Gastroesophageal sphincter (tissue), 4 donors: ENCODE measurements around the gene COLEC12. TPM values are rescaled to one million over a fixed set of nuclear protein-coding genes. Genes with fewer than 3 reads are reported as not detected.

Source experiments
- ATAC-seq: fragments of 150-250 bp; one replicate; pipeline ENCODE4 v1.9.1; 2016; ENCODE audit warnings: mild to moderate bottlenecking, moderate library complexity
- H3K27ac ChIP-seq, 4 donors: fragments of 200-600 bp; sonication (generic) in 3 of 4; 1 replicate in 3 of 4; 2 replicates in 1 of 4; pipeline ENCODE4 v1.5.1; 2016 to 2019
- H3K27me3 ChIP-seq: fragments of 200-600 bp; sonication (generic); one replicate; pipeline ENCODE4 v1.5.1; 2019
- H3K36me3 ChIP-seq, 2 donors: fragments of 200-600 bp; sonication (generic); one replicate each; pipeline ENCODE4 v1.5.1; 2019; ENCODE audit warnings: control low read depth in 1 of 2
- H3K4me1 ChIP-seq, 3 donors: fragments of 200-600 bp; sonication (generic); 1 replicate in 2 of 3; 2 replicates in 1 of 3; pipeline ENCODE4 v1.5.1; 2016 to 2019; ENCODE audit warnings: control low read depth in 2 of 3
- H3K4me3 ChIP-seq, 2 donors: fragments of 200-600 bp; sonication (generic); one replicate each; pipeline ENCODE4 v1.5.1; 2019; ENCODE audit warnings: mild to moderate bottlenecking in 1 of 2, moderate library complexity in 1 of 2
- H3K9me3 ChIP-seq, 3 donors: fragments of 200-600 bp; sonication (generic); one replicate each; pipeline ENCODE4 v1.5.1; 2017 to 2019; ENCODE audit warnings: control low read depth in 2 of 3
- EP300 ChIP-seq: sonication (generic); formaldehyde crosslinking; IDR thresholded peaks from one replicate; pipeline ENCODE4 v1.6.1; 2017; ENCODE audit warnings: antibody characterized with exemption, mild to moderate bottlenecking
- POLR2A ChIP-seq, 2 donors: fragments of 450-650 bp; IDR thresholded peaks; one replicate each; pipeline ENCODE4 v1.6.1; 2017; ENCODE audit warnings: antibody characterized with exemption in 2 of 2, mild to moderate bottlenecking in 2 of 2, moderate library complexity in 1 of 2
- POLR2AphosphoS5 ChIP-seq: sonication (generic); formaldehyde crosslinking; IDR thresholded peaks from one replicate; pipeline ENCODE4 v1.6.1; 2017; ENCODE audit warnings: antibody characterized with exemption
- WGBS, 2 donors: methylation state at CpG; one replicate each; pipeline ENCODE4 v1.1.5; 2018; ENCODE audit warnings: low coverage in 1 of 2; 5-methylcytosine and 5-hydroxymethylcytosine counted together
- total RNA-seq, 4 donors: library from RNA; depleted of rRNA; stranded (reverse); fragments of >200 nt; gene quantifications; one replicate each; pipeline ENCODE4 v1.1.0, GENCODE V29; 2016
- TF ChIP-seq, protein P1 (sequence below), 4 experiments: fragments of 200-600 bp in 2 of 4; fragments of 450-650 bp in 2 of 4; sonication (generic) in 1 of 4; IDR thresholded peaks; one replicate each; pipeline ENCODE4 v1.5.1; 2017 to 2019; ENCODE audit warnings: antibody characterized with exemption in 4 of 4, mild to moderate bottlenecking in 2 of 4, moderate library complexity in 2 of 4

The COLEC12 gene
- total RNA-seq, 4 donors from 2014 or later: 21.2 to 40.1 (median 37.1) TPM

DNA sequence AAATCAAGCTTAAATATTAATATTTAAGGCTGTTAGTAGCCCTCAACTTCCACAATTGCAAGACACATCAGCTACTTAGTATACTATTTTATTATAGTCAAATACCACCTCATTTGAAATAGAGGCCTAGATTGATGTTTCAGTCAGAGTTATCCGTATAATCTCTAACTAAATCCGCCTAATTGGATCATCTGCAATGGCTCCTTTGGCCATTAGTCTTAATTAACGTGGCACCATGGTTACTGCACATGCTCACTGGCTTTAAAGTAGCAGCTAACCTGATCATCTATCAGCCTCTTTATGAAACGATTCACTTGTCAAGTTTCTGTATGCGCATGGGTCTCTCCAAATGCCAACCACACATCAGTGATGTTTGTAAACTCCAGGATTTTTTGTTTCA, 112.3 kb downstream of the COLEC12 start:
- 85 to 90% methylated on average over 5 of the region's 5 CpGs for WGBS, 2 donors
- no peak for ATAC-seq
- no peak for TF ChIP-seq POLR2A (IDR thresholded peaks at IDR 0.05)
- no peak for TF ChIP-seq EP300
- TF ChIP-seq, protein P1, sequence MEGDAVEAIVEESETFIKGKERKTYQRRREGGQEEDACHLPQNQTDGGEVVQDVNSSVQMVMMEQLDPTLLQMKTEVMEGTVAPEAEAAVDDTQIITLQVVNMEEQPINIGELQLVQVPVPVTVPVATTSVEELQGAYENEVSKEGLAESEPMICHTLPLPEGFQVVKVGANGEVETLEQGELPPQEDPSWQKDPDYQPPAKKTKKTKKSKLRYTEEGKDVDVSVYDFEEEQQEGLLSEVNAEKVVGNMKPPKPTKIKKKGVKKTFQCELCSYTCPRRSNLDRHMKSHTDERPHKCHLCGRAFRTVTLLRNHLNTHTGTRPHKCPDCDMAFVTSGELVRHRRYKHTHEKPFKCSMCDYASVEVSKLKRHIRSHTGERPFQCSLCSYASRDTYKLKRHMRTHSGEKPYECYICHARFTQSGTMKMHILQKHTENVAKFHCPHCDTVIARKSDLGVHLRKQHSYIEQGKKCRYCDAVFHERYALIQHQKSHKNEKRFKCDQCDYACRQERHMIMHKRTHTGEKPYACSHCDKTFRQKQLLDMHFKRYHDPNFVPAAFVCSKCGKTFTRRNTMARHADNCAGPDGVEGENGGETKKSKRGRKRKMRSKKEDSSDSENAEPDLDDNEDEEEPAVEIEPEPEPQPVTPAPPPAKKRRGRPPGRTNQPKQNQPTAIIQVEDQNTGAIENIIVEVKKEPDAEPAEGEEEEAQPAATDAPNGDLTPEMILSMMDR (IDR thresholded peaks at IDR 0.05): no peak
- no peak for TF ChIP-seq POLR2AphosphoS5
- Histone ChIP-seq H3K4me1 (peaks cover 0 to 16% (median 3%) of the 10 kb centered on the region in 3 donors), H3K4me3 (no peak overlapping the region), H3K27ac (no peak overlapping the region), H3K9me3 (no peaks in the 10 kb centered on the region), H3K27me3 (no peaks in the 10 kb centered on the region), H3K36me3 (no peaks in the 10 kb centered on the region)

DNA sequence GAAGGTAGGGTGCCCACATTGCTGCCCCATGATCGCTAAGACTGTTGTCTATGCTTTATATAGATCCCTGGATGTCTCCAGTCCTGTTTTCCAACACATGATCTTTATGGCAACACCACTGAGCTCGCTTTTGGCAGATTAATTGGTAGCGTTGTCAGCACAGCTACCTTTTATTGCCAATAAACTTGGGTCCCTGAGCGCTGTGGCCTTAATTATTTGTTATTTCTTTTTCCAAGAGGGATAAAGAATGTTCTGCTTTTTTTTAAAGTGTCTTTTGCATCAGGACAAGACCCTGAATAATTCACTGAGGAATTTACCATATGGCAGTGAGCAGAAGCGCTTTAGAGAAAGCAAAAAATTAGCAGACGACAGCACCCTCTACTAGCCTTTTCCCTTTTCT, 113.5 kb downstream of the COLEC12 start:
- Histone ChIP-seq H3K36me3 (no peaks in the 10 kb centered on the region), H3K9me3 (no peaks in the 10 kb centered on the region), H3K4me3 (no peak overlapping the region), H3K27ac (no peak overlapping the region), H3K4me1 (peaks cover 0 to 9% (median 0%) of the 10 kb centered on the region in 3 donors), H3K27me3 (no peaks in the 10 kb centered on the region)
- ATAC-seq: no peak
- TF ChIP-seq POLR2AphosphoS5 (no peak), POLR2A (IDR thresholded peaks at IDR 0.05) (no peak), EP300 (no peak)
- TF ChIP-seq, protein P1 (IDR thresholded peaks at IDR 0.05): no peak
- 82% methylated on average over 6 of the region's 6 CpGs for WGBS, 2 donors

DNA sequence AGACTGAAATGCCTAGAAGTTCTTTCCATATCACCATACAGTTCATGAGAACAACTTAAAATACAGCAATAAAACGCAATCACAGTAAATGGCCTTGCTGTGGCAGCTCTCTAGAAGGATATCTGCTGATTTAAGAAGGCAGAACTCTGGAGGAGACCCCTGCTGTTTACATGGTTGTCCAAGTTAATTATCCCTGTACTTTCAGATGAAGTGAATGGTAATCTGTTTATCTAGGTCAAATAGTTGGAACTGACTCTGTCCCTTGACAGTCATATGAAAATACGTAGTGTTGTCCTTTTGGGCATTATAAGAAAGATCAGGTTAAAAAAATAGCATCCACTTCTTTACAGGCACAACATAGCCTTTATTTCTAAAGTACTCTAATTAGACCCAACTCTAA, 115.6 kb downstream of the COLEC12 start:
- no peaks in the 10 kb centered on the region for H3K27me3 ChIP-seq
- peaks cover 0 to 10% (median 0%) of the 10 kb centered on the region in 3 donors for H3K4me1 ChIP-seq
- no peak for TF ChIP-seq EP300
- no peak for TF ChIP-seq POLR2AphosphoS5
- TF ChIP-seq, protein P1 (IDR thresholded peaks at IDR 0.05): no peak
- no peak for TF ChIP-seq POLR2A (IDR thresholded peaks at IDR 0.05)
- H3K9me3 ChIP-seq: no peaks in the 10 kb centered on the region
- no peak overlapping the region for H3K27ac ChIP-seq
- no peak for ATAC-seq
- H3K36me3 ChIP-seq: no peaks in the 10 kb centered on the region
- H3K4me3 ChIP-seq: no peak overlapping the region
- 55 to 93% methylated on average over 1 to 2 of the region's 2 CpGs for WGBS, 2 donors

DNA sequence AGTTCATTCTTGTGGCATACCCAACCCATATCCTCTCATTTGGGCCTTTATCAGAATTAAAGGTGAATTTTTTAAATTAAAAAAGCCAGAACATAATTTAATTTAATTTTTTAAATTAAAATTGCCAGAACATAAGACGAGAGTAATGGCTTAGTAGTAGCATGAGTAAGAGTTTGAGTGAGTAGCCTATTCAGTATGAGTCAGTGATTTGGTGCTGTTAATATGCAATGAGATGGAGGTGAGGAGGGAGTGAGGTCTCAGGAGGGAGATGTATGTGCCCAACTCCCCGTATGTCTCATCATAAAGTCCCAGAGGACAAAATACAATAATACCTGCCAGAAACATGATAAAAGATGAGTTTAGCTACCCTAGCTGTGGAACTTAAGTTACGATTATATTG, 117.4 kb downstream of the COLEC12 start:
- no peak for ATAC-seq
- no peaks in the 10 kb centered on the region for H3K27me3 ChIP-seq
- no peaks in the 10 kb centered on the region for H3K9me3 ChIP-seq
- no peak overlapping the region for H3K27ac ChIP-seq
- no peak overlapping the region for H3K4me3 ChIP-seq
- TF ChIP-seq POLR2AphosphoS5 (no peak), POLR2A (IDR thresholded peaks at IDR 0.05) (no peak), EP300 (no peak)
- TF ChIP-seq, protein P1 (IDR thresholded peaks at IDR 0.05): no peak
- 67 to 84% methylated on average over 2 to 3 of the region's 3 CpGs for WGBS, 2 donors
- no peaks in the 10 kb centered on the region for H3K36me3 ChIP-seq
- peaks cover 0 to 28% (median 2%) of the 10 kb centered on the region in 3 donors for H3K4me1 ChIP-seq

DNA sequence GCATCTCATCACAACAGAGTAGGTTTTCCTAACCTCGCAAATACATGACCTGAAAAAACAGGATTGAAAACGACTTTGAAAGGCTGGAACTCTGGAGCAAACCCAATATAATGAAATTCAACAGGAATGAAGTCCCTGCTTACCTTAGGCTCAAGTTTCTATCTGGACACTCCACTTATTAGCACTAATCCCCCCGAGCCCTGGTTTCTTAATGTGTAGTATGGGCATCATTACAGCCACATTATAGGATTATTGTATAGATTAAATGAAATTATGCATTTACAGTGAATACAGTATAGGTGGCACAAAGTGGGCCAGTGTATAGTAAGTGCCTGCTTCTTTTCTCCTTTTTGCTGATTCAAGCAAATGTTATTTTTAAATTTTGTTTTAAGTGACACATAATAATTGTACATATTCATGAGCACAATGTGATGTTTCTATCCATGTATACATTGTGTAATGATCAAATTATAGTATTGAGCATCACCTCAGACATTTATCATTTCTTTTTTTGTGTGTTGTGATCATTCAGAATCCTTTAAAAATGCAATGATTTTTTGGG, 118.0 kb downstream of the COLEC12 start:
- peaks cover 0 to 34% (median 2%) of the 10 kb centered on the region in 3 donors for H3K4me1 ChIP-seq
- H3K27me3 ChIP-seq: no peaks in the 10 kb centered on the region
- WGBS, 2 donors: 38 to 40% methylated on average over 3 of the region's 3 CpGs
- TF ChIP-seq EP300 (no peak), POLR2A (IDR thresholded peaks at IDR 0.05) (no peak), POLR2AphosphoS5 (no peak)
- TF ChIP-seq, protein P1 (IDR thresholded peaks at IDR 0.05): no peak
- H3K36me3 ChIP-seq: no peaks in the 10 kb centered on the region
- no peak overlapping the region for H3K27ac ChIP-seq
- no peaks in the 10 kb centered on the region for H3K9me3 ChIP-seq
- no peak overlapping the region for H3K4me3 ChIP-seq
- ATAC-seq: no peak
